Stimulated activated CD4-positive, alpha-beta T cell treated with anti-CD3 and anti-CD28 coated beads, Interleukin-12 subunit alpha, Interleukin-12 subunit beta, amount 100 ng/mL, for 24 hours (primary cell): ENCODE results near the gene AGPAT4.

ENCODE experiments used
- DNase-seq, 2 experiments: peaks; one replicate each; pipeline ENCODE4 v3.0.0-alpha.2; 2020; ENCODE audit warnings: low read depth in 2 of 2

The AGPAT4 gene

GRCh38 chr6:161255518-161255917 lies 18.3 kb downstream of the AGPAT4 start:
- no peak for DNase-seq

DNA sequence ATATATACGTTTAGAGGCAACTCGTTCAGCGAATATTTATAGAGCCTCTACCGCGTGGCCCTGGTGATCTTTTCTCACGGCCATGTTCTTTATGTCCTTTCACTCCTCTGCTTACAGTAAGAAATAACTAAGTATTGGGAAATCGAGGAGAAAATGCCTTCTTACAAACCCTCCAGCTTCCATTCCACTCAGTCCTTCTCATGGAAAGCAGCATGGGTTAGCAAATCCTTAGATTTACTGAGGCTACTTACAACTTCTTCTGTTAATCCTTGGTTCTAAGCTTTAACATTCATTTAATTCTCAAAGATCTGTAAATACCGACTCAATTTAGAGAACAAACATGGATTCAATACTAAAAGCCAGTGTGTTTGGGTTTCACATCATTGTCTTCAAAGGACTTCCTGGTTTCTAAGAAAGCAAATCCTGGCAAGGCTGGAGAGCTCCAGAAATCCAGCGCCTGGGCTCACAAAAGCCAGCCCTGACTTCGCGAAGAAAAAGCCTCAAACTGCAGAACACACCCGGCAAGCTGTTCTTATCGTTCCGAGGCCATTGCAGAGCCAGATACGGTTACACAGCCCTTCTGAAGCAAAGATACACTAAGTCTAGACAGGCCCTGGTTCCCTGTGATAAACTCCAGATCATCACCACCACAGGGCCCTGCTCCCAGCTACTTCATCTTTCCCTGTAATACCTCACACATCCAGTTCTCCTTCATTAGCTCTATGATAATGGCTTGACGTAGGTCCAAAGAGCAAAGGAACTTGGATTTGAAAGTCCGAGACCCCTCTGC lies 19.2 kb downstream of the AGPAT4 start:
- no peak for DNase-seq

DNA sequence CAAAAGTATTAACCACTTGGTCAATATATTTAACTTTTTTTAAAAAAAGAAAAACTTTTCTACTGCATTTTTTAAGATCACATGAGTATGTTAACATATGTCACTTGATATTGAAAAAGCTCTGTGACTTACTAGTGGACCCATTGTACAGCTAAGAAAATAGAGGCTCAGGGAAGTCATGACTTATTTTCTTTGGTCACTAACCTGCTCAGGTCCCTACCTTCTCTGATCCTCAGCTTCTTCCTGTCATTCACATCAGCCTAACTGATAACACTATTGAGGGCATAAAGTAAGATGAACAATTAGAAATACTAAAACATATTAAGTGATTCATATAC lies 19.8 kb downstream of the AGPAT4 start:
- DNase-seq = no peak

DNA sequence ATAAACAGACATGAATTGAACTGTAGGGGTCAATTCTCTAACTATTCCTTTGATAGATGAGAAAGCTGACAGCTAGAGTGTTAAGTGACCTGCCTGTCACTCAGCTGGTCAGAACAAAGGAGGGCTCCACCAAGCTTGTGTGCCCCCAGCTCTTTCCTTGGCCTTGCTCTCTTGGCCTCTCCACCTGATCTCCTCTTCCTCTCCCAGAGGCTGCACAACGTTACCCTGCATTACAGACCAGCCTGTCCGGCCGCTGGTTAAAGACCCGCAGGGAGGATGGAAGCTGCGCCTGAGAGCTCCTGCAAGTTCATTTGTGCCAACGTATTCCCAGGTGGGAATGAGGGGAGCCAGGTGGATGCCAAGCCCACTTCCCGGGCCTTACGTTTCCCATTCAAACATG lies 22.5 kb downstream of the AGPAT4 start:
- no peak for DNase-seq

DNA sequence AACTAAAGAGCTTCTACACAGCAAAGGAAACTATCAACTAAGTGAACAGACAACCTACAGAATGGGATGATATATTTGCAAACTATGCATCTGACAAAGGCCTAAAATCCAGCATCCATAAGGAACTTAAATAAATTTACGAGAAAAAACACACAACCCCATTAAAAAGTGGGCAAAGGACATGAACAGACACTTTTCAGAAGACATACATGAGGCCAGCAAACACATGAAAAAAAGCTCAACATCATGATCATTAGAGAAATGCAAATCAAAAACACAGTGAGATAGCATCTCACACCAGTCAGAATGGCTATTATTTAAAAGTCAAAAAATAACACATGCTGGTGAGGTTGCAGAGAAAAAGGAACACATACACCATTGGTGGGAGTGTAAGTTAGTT lies 24.5 kb downstream of the AGPAT4 start:
- DNase-seq = no peak

- DNase-seq = no peak
Observed at GRCh38 chr6:161246725-161247124, 27.1 kb downstream of the AGPAT4 start.

DNA sequence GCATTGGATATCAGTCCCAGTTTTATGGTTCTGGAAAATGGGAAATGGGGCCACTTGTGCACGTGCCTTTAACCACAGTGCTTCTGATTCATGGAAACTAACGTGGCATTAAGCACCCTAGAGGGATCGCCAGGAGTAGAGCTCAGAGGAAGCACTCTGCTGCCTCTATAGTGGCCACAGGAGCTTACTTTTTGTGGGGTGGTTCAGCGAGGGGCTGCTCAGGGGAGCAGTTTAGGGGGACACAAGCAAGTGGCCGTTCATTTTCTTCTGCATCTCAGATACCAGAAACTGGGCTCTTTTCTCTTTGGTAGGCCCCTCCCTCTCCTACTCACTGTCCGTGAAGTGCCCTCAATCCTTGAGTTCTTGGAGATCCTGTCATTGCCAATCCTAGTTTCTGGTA lies 28.5 kb downstream of the AGPAT4 start:
- DNase-seq = no peak

- DNase-seq = no peak
Observed at GRCh38 chr6:161244725-161245124, 29.1 kb downstream of the AGPAT4 start.

DNA sequence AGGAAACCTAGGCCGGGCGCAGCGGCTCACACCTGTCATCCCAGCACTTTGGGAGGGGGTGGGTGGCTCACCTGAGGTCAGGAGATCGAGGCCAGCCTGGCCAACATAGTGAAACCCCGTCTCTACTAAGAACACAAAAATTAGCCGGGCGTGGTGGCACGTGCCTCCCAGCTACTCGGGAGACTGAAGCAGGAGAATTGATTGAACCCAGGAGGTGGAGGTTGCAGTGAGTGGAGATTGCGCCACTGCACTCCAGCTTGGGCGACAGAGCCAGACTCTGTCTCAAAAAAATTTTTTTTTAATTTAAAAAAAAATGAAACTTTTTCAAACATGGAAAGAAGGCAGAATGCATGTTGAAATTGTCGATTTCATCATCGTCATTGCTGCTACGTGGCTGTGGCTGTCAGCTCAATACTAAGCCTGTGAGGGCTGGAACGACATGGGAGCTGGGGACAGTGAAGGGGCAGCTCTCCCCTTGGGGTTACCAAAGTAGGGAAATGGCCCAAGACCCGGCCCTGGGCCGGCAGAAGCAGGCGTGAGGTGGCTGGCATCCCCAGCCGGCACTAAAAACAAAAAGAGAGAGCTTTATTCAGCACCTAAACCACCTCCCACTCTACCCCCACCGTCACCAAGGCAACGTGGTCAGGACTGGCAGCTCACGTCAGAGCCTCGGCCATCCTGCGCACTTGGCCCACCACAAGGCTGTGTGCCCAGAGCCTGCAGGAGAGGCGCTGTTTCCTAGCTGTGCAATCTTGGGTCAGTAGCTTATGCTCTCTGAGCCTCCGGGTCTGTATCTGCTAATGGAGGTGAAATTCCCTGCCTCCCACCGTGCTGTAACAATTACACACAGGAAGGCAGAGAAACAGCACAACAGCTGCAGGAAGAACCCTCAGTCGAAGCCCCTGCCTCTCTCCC lies 30.8 kb downstream of the AGPAT4 start:
- no peak for DNase-seq

- no peak for DNase-seq
Observed at GRCh38 chr6:161242113-161242512, 31.7 kb downstream of the AGPAT4 start.

DNA sequence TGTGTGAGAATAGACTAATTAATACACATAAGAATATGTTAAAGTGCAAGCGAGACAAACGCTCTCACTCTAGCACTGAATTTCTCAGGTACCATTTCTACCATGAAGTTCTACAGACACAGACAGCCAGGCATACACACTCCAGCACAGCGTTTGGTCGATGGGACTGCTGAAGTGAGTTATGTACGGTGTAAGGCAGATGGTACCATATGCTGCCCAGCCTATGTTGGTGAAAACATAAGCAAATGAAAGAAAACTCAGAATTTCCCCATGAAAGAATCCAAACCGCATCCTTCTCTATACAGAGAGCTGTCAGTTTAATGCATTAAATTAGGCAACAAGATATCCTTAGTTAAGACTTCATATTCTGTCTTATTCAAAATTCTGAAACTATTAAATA lies 34.9 kb downstream of the AGPAT4 start:
- DNase-seq = no peak

DNA sequence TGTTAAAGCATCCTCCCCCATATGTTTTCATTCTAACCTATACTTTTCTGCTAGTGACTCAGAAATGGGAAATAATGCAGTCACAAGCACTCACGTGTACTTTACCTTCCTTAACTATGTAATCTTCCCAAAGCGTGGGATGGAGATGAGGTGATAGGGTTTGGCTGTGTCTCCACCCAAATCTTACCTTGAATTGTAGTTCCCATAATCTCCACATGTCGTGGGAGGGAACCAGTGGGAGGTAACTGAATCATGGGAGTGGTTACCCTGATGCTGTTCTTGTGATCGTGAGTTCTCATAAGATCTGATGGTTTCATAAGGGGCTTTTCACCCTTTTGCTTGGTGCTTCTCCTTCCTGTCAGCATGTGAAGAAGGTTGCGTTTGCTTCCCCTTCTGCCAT lies 35.4 kb downstream of the AGPAT4 start:
- no peak for DNase-seq

DNA sequence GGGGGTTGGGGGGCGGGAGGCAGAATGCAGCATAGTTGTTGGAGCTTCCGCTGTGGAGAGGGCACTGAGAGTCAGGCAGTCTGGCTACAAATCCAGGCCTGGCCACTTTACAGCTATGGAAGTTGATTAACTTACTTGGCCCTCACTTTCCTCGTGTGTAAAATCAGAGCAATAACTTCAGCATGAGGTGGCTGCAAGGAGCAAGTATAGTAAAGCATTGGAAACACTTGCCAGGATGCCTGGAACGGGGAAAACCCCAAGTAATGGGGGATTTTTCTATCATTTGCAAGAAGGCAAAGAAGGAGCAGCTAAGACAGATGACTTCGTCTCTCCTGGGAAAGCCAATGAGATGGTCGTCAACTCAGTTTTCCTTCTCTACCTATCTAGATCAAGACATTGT lies 35.8 kb downstream of the AGPAT4 start:
- no peak for DNase-seq

DNA sequence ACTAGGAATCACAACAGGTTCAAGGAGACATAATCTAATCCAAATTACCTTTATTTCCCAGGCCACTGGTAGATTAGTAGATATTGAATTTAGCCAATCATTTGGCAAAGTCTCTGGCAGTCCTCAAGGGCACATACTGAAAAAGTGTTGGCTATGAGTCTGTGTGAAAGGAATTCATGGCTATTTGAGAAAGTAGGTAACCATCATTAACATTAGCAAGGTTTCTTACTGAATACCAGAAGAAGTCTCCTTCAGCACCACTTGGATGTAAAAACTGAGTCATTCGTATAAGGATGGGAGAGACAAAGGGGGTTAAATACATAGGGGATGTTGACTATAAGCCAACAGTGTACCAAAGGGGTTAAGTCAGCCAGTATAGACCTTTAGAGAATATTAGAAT lies 36.7 kb downstream of the AGPAT4 start:
- DNase-seq = no peak

GRCh38 chr6:161235776-161236633 lies 37.9 kb downstream of the AGPAT4 start:
- no peak for DNase-seq

DNA sequence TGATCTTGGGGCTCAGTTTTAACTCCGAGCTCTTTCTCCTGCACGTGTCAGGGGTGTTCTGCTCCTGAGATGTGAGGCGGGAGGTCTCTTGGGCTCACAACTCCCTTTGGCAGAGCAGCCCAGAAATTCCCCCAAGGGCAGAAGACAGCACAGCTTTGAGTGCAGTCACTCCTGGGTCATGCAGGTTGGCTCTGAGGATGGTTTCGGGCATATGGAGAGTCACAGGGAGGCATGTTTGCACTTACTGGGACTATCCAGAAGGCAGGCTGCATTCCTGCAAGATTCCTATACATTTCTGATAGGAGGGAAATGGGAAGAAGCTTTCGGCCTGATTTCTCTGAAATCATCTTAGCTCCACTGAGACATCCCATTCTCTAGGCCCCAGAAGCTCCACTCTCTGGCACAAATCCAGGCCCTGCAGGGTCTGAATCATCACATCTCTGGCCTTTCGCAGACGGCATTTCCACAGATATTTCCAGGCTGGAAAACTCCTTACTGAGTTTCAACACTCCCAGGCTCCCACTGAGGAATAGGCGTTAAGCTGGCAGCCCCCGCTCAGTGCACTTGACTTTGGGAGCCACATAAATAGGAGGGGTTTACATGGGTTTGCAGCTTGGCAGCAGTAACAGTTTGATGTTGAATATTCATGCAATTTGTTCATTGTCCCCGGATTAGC lies 39.7 kb downstream of the AGPAT4 start:
- no peak for DNase-seq

- no peak for DNase-seq
Observed at GRCh38 chr6:161232467-161232866, 41.4 kb downstream of the AGPAT4 start.

DNA sequence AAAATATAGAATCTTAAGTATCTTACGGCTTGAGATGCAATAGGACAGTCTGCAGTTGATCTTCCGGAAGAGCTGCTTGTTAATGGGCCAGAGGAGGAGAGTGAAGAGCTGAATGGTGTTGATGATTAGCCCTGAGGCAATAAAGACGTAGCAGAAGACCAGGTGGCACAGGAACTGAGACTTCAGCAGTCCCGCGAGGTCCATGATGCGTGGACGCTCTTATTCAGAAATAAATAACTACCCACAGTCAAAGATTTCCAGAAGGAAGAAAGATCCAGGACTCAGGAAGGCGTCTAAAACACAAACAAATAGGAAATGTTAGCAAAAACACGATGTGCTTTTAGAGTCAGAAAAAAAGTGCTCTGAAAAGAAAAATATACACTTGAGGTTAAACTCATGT lies 41.9 kb downstream of the AGPAT4 start:
- DNase-seq = no peak

DNA sequence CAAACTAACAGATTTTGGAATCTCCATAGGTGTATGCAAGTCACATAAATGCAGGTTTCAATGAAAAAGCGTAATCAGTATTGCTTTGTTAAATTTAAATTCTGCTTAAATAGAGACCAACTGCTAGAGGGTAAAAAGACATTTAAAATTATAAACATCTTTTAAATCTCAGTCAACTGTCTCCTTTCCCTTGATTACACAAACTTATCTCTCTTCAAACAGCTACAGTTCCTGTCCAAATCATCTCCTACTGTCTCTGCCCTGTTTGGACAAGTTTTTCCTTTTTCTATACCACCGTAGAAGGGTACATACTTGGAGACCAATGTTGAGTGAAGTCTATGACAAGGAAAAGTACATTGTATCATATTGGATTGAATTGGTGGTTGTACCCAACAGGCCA lies 43.5 kb downstream of the AGPAT4 start:
- DNase-seq = no peak

DNA sequence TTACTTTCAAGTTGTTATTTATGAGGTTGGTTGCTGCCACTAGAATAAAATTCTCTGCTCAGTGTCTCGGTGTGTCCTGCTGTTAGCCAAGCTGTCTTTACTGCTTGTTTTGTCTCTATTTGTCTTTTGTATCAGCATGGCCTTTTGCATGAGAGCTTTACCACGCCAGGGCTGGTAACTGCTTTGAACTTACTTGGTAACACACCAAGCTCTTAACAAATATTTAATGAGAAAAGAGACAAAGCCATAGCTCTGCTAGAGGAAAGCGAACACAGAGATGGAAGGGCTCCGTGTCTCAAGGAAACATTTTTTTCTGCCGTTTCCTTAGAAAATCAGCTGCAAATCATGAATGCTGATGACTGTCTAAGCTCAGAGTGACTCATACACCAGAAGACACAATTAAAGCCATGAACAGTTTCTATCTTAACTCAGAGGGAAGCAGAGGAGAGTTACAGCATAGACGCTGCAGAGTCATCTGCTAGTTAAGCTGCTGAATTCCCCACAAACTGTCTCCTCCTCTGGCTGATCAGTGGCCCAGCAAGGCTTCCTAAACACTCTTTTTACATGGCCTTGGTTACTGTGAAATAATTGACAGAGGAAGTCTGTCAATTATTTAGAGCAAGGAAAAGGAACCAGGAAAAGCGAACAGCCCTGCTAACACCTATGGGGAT lies 44.8 kb downstream of the AGPAT4 start:
- DNase-seq = no peak

DNA sequence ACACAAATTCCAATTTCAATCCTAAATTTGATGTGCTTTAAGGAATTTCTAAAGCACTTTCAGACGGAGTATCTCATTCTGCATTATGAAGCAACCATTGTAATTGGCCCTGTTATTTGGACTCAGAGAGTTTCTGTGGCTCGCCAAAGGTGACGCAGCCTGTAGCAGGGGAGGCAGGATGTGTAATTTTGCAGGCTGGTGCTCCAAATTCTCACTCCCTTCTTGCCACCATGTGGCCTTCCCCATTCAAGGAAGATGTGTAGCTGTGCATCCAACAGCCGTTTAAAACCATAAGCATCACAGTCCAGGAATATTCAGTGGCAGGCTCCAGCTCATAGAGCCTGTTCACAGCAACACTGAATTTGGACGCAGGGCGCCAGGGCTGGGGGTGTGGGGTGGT lies 45.8 kb downstream of the AGPAT4 start:
- DNase-seq = no peak
